WTC11 (cell line): ENCODE data around the gene RFWD3.

Experiments
- CREM ChIP-seq: sonication (generic); formaldehyde crosslinking; IDR thresholded peaks from 2 replicates; pipeline ENCODE4 v1.8.1; 2022; ENCODE audit warnings: mild to moderate bottlenecking, missing genetic modification reagents, moderate library complexity
- CTCF ChIP-seq: fragments of 200-600 bp; IDR thresholded peaks from 2 replicates; pipeline ENCODE4 v1.8.0; 2022; ENCODE audit warnings: antibody characterized with exemption
- FOXK1 ChIP-seq: sonication (generic); formaldehyde crosslinking; IDR thresholded peaks from 2 replicates; pipeline ENCODE4 v1.8.0; 2022; ENCODE audit warnings: mild to moderate bottlenecking, moderate library complexity, missing genetic modification reagents
- TEAD4 ChIP-seq: sonication (generic); formaldehyde crosslinking; IDR thresholded peaks from 2 replicates; pipeline ENCODE4 v1.8.0; 2022; ENCODE audit warnings: mild to moderate bottlenecking, missing genetic modification reagents

GRCh38 chr16:74623839-74624235 is 42.8 kb downstream of the RFWD3 start:
- TF ChIP-seq CTCF (no peak), TEAD4 (CRISPR knock-in tag) (no peak), FOXK1 (no peak), CREM (CRISPR knock-in tag) (no peak)
